K562 (cell line): ENCODE results near the gene PUM2. TPM values are rescaled to one million over a fixed set of nuclear protein-coding genes. Genes with fewer than 3 reads are reported as not detected.

Source experiments
- ATAC-seq: fragments of 200-7000 bp; cut with Tn5 transposase; 3 replicates; pipeline ENCODE4 v1.9.1; 2020; ENCODE audit warnings: moderate library complexity
- BruUV-seq: library from RNA; stranded (reverse); fragments of 400-500 nt; replicated peaks from 2 replicates; lab custom pipeline; 2021; lab: Mats Ljungman, UMichigan
- CTCF ChIA-PET: fragments of 300-600 bp; formaldehyde crosslinking; extraction: SDS; loops from one replicate; lab custom pipeline; 2021; ENCODE audit warnings: low intra/inter-chr PET ratio; lab: Yijun Ruan, JAX
- POLR2A ChIA-PET: fragments of 300-600, 350-650 bp; sonication (Branson Sonifier 250); formaldehyde crosslinking; extraction: SDS; loops from one replicate; lab custom pipeline; 2021; ENCODE audit warnings: antibody characterized with exemption, inconsistent platforms; lab: Yijun Ruan, JAX
- DNase-seq, 4 experiments: peaks; one replicate each; pipeline versions ENCODE4 v3.0.0 to v3.0.0-alpha.2; 2011 to 2018; ENCODE audit warnings: low spot score in 3 of 4, mixed read lengths in 3 of 4; ENCODE audit errors: extremely low read depth in 1 of 4
- FAIRE-seq: peaks from 2 replicates; lab custom pipeline; 2011; peaks lifted over from hg19 to GRCh38; lab: Jason Lieb, UNC
- H2AFZ ChIP-seq: 2 replicates; pipeline ENCODE4 v1.6.0; 2011; ENCODE audit warnings: low read depth, low read length, control low read depth, inconsistent platforms
- H3K27ac ChIP-seq: fragments of 200-600 bp; 3 replicates; pipeline ENCODE4 v1.8.0; 2011; ENCODE audit warnings: low read depth, mild to moderate bottlenecking, control low read depth, inconsistent platforms, low read length, moderate library complexity, mixed read lengths; ENCODE audit errors: extremely low read depth
- H3K27me3 ChIP-seq, 2 experiments: fragments of 300-600 bp in 1 of 2; 2 replicates in 1 of 2; 3 replicates in 1 of 2; pipeline versions ENCODE4 v1.6.0 to v1.8.0; 2011; ENCODE audit warnings: inconsistent platforms in 2 of 2, low read length in 2 of 2, mild to moderate bottlenecking in 1 of 2, mixed read lengths in 1 of 2, moderate library complexity in 1 of 2; ENCODE audit not compliant: control insufficient read depth in 2 of 2, insufficient read depth in 2 of 2
- H3K36me3 ChIP-seq: fragments of 300-600 bp; 3 replicates; pipeline ENCODE4 v1.8.0; 2011; ENCODE audit warnings: mild to moderate bottlenecking, low read length, inconsistent platforms; ENCODE audit not compliant: control insufficient read depth, insufficient read depth
- H3K4me1 ChIP-seq, 2 experiments: fragments of 200-600 bp in 1 of 2; replicated peaks in 1 of 2; 2 replicates in 1 of 2; 3 replicates in 1 of 2; pipeline versions ENCODE4 v1.5.1 to v1.8.0; 2011; ENCODE audit warnings: inconsistent platforms in 2 of 2, low read length in 2 of 2, mild to moderate bottlenecking in 1 of 2, mixed read lengths in 1 of 2, moderate library complexity in 1 of 2; ENCODE audit not compliant: control insufficient read depth in 2 of 2, insufficient read depth in 2 of 2
- H3K4me2 ChIP-seq: 2 replicates; pipeline ENCODE4 v1.6.1; 2011; ENCODE audit warnings: low read length, control low read depth, inconsistent platforms, mixed read lengths; ENCODE audit not compliant: insufficient read depth
- H3K4me3 ChIP-seq: fragments of 200-600 bp; sonication (generic), shearing (Covaris generic); 2 replicates; pipeline ENCODE4 v1.5.1; 2016; ENCODE audit warnings: control low read depth, inconsistent platforms
- H3K79me2 ChIP-seq: fragments of 200-600 bp; 3 replicates; pipeline ENCODE4 v1.8.0; 2011; ENCODE audit warnings: low read length, inconsistent platforms; ENCODE audit not compliant: control insufficient read depth, insufficient read depth
- H3K9ac ChIP-seq, 2 experiments: 2 replicates each; pipeline versions ENCODE4 v1.6.0 to v1.6.1; 2011; ENCODE audit warnings: low read depth in 2 of 2, low read length in 2 of 2, control low read depth in 1 of 2, inconsistent platforms in 1 of 2, mild to moderate bottlenecking in 1 of 2, mixed read lengths in 1 of 2; ENCODE audit not compliant: insufficient read depth in 1 of 2
- H3K9me1 ChIP-seq: one replicate; pipeline ENCODE4 v1.6.0; 2011; ENCODE audit warnings: inconsistent platforms, mild to moderate bottlenecking, low read length, moderate library complexity; ENCODE audit not compliant: control insufficient read depth, insufficient read depth
- H3K9me3 ChIP-seq: replicated peaks from 2 replicates; pipeline ENCODE4 v1.5.1; 2011; ENCODE audit warnings: low read depth, low read length, inconsistent platforms; ENCODE audit not compliant: control insufficient read depth, insufficient read depth
- H4K20me1 ChIP-seq: replicated peaks from 2 replicates; pipeline ENCODE4 v1.6.1; 2011; ENCODE audit warnings: low read length, inconsistent platforms, mixed read lengths; ENCODE audit not compliant: control insufficient read depth, insufficient read depth
- CLOCK ChIP-seq: fragments of 250-450 bp; sonication (Bioruptor Pico); IDR thresholded peaks from 2 replicates; pipeline ENCODE4 v1.4.0; 2020; ENCODE audit warnings: mild to moderate bottlenecking, moderate library complexity, borderline replicate concordance
- DIDO1 ChIP-seq: fragments of 450-650 bp; IDR thresholded peaks from 2 replicates; pipeline ENCODE4 v1.6.1; 2016; ENCODE audit warnings: low read depth, missing biosample characterization, missing genetic modification characterization
- FOSL1 ChIP-seq: fragments of 200-800 bp; sonication (Bioruptor generic); conservative IDR thresholded peaks from 2 replicates; pipeline ENCODE4 v1.6.1; 2016; ENCODE audit warnings: missing genetic modification characterization, missing compliant biosample characterization
- HNRNPUL1 ChIP-seq: fragments of 200-400 bp; formaldehyde crosslinking; IDR thresholded peaks from 2 replicates; pipeline ENCODE4 v1.6.1; 2017; ENCODE audit warnings: low read length
- NR2C2 ChIP-seq, 2 experiments: fragments of 200-800 bp in 1 of 2; sonication (Bioruptor generic) in 1 of 2; sonication (generic) in 1 of 2; formaldehyde crosslinking in 1 of 2; IDR thresholded peaks; 2 replicates each; pipeline versions ENCODE4 v1.6.1 to v1.8.0; 2016 to 2022; ENCODE audit warnings: mild to moderate bottlenecking in 1 of 2, missing compliant biosample characterization in 1 of 2, missing genetic modification characterization in 1 of 2, missing genetic modification reagents in 1 of 2
- POLR2G ChIP-seq: fragments of 200-400 bp; formaldehyde crosslinking; IDR thresholded peaks from 2 replicates; pipeline ENCODE4 v1.6.1; 2017; ENCODE audit warnings: low read depth, mild to moderate bottlenecking, antibody characterized with exemption, low read length, moderate library complexity
- RAD51 ChIP-seq: fragments of 450-650 bp; IDR thresholded peaks from 2 replicates; pipeline ENCODE4 v1.7.1; 2016; ENCODE audit warnings: low read depth, mild to moderate bottlenecking, borderline replicate concordance
- SMAD3 ChIP-seq: fragments of 450-650 bp; formaldehyde crosslinking; conservative IDR thresholded peaks from 2 replicates; pipeline ENCODE4 v1.4.0; 2020; ENCODE audit warnings: mild to moderate bottlenecking
- XRCC3 ChIP-seq: fragments of 450-650 bp; IDR thresholded peaks from 2 replicates; pipeline ENCODE4 v1.6.1; 2017; ENCODE audit warnings: mild to moderate bottlenecking, moderate library complexity
- ZNF124 ChIP-seq: sonication (generic); formaldehyde crosslinking; IDR thresholded peaks from 2 replicates; pipeline ENCODE4 v1.8.1; 2022; ENCODE audit warnings: missing genetic modification reagents
- ZNF398 ChIP-seq: fragments of 250-450 bp; sonication (Bioruptor Pico); IDR thresholded peaks from 2 replicates; pipeline ENCODE4 v1.8.0; 2021; ENCODE audit warnings: moderate library complexity, mild to moderate bottlenecking, inconsistent platforms
- ZNF592 ChIP-seq: fragments of 450-650 bp; IDR thresholded peaks from 2 replicates; pipeline ENCODE4 v1.6.1; 2017; ENCODE audit warnings: antibody characterized with exemption, mild to moderate bottlenecking
- WGBS: fragments of 100-300 bp; shearing (Covaris generic); methylation state at CpG from one replicate; pipeline ENCODE4 v1.1.6; 2016; ENCODE audit warnings: low coverage, mixed read lengths; ENCODE audit not compliant: insufficient coverage; ENCODE audit errors: missing lambda C conversion rate; 5-methylcytosine and 5-hydroxymethylcytosine counted together
- in situ Hi-C: fragments of 300-500 bp; cut with MboI; formaldehyde crosslinking; loops from 4 replicates; pipeline ENCODE4 v1.15.0; 2018; ENCODE audit warnings: inconsistent platforms, mixed read lengths
- intact Hi-C: fragments of 100-400 bp; cut with micrococcal nuclease; formaldehyde crosslinking; loops from 2 replicates; pipeline ENCODE4 v1.14.2; 2022
- polyA plus RNA-seq, 8 experiments: library from polyadenylated mRNA; depleted of rRNA in 4 of 8; stranded (reverse) in 5 of 8; unstranded in 3 of 8; fragments of >200 nt; fragmentation: Nextera tagmentation in 2 of 8; fragmentation: Illumina TruSeq in 1 of 8; extraction: Ambion mirVana in 2 of 8; extraction: Trizol in 1 of 8; gene quantifications; 2 replicates each; pipeline versions ENCODE4 v1.2.1 to v1.2.3, GENCODE V29; 2011 to 2014; ENCODE audit warnings: inconsistent platforms in 1 of 8, missing spikeins in 1 of 8
- total RNA-seq, 7 experiments: library from RNA; depleted of rRNA in 6 of 7; stranded (reverse); fragments of >200 nt in 6 of 7; fragmentation: Illumina TruSeq in 2 of 7; extraction: Trizol in 2 of 7; gene quantifications; 2 replicates each; pipeline versions ENCODE4 v1.2.1 to v1.2.3, GENCODE V29; 2011 to 2021; ENCODE audit warnings: low replicate concordance in 1 of 7

PUM2 gene
- total and polyA plus RNA-seq, 9 of the 15 experiments (the other 6 are each of a cell fraction or from before 2014, with no cell fraction given), result 13.4 to 61.9 (median 28.3) TPM

GRCh38 chr2:20200697-20201555 lies 149.7 kb downstream of the PUM2 start:
- FAIRE-seq (no peak), ATAC-seq (no peak), DNase-seq (no peak)
- no peak overlapping the region for H3K4me3 ChIP-seq
- H3K4me1 ChIP-seq, result peaks cover 0 to 8% of the 10 kb centered on the region in 2 experiments; a peak in 2 of 5 replicates
- H3K27me3 ChIP-seq, result peaks cover 17 to 61% of the 10 kb centered on the region in 2 experiments; a peak in 4 of 5 replicates
- in situ Hi-C loops, result no loop called here
- H3K9me1 ChIP-seq, result no peaks in the 10 kb centered on the region
- no peaks in the 10 kb centered on the region for H3K36me3 ChIP-seq
- POLR2A ChIA-PET, result interaction anchor here (0.7 kb wide), 1 partner anchor 18 kb away, joined by 3 read pairs; no protein-coding TSS in a partner anchor
- no peaks in the 10 kb centered on the region for H3K9me3 ChIP-seq
- H3K9ac ChIP-seq, result no peak overlapping the region
- WGBS, result 14% methylated on average over 25 of the region's 26 CpGs
- no peak overlapping the region for H3K27ac ChIP-seq
- H2AFZ ChIP-seq, result no peak overlapping the region
- no TSS peak for BruUV-seq
- CTCF ChIA-PET, result no interaction called here
- intact Hi-C loops, result no loop called here
- no peak overlapping the region for H3K4me2 ChIP-seq
- no peaks in the 10 kb centered on the region for H3K79me2 ChIP-seq
- H4K20me1 ChIP-seq, result 0 out of 2 replicates have a peak, but pooled peaks cover 9% of the 10 kb centered on the region
- TF ChIP-seq POLR2G (no peak), HNRNPUL1 (no peak), CLOCK (CRISPR knock-in tag) (no peak), ZNF124 (no peak), DIDO1 (tag) (no peak), NR2C2 (CRISPR knock-in tag; IDR thresholded peaks at IDR 0.05) (no peak), NR2C2 (tag; IDR thresholded peaks at IDR 0.05) (no peak), FOSL1 (no peak), ZNF592 (no peak), SMAD3 (CRISPR knock-in tag) (no peak), ZNF398 (CRISPR knock-in tag) (no peak), RAD51 (no peak), XRCC3 (no peak)
